ENCODE data around the gene POLDIP2. TPM values are rescaled to one million over a fixed set of nuclear protein-coding genes. Genes with fewer than 3 reads are reported as not detected.
A peak's percentile ranks its signal among the peaks of the same experiment; 100 is the strongest.

Gene POLDIP2, protein sequence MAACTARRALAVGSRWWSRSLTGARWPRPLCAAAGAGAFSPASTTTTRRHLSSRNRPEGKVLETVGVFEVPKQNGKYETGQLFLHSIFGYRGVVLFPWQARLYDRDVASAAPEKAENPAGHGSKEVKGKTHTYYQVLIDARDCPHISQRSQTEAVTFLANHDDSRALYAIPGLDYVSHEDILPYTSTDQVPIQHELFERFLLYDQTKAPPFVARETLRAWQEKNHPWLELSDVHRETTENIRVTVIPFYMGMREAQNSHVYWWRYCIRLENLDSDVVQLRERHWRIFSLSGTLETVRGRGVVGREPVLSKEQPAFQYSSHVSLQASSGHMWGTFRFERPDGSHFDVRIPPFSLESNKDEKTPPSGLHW
- 96.1 and 98.1 TPM in 2 replicates for polyA plus RNA-seq (2012; rRNA removed)
- 71.4 and 94.2 TPM in 2 replicates for polyA plus RNA-seq (2012; cell fraction: cytosol; rRNA removed)
- 59.1 and 62.2 TPM in 2 replicates for polyA plus RNA-seq (2012; cell fraction: nucleus; rRNA removed)

DNA sequence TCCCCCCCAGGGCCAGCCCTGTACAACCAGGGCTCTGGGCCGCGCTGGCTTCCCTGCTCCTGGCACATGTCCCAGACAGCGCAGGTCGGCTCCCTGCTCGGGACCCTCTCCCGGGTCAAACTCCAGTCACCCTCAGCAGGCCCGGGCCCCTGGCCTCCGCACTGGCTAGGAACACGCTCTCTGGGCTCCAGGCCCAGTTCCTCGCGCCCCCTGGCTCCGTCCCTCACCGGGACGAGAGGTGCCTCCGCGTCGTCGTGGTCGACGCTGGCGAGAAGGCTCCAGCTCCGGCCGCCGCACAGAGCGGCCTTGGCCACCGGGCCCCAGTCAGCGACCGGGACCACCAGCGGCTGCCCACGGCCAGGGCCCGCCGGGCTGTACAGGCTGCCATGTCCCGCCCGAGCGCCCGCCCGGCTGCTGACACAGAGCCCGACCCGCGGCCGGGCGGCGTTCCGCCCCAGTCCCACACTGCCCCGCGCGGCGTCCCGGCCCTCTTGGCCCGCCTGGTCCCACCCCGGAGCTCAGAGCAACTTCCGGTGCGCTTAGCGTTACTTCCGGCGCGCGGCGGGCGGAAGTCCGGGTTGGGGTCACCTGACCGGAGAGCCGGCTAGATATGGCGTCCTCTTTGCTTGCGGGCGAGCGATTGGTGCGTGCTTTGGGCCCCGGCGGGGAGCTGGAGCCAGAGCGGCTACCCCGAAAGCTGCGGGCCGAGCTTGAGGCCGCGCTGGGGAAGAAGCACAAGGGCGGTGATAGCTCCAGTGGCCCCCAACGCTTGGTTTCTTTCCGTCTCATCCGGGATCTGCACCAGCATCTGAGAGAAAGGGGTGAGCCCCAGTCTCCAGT, at the start of gene POLDIP2:
POLDIP2 (minus strand) TSS at position 467 of the 840 bp plus-strand sequence; CDS start at position 388, 79 bp downstream.
- H3K4me1 ChIP-seq (ENCODE audit: control insufficient read depth in 1 of 2, insufficient read depth in 2 of 2, low read depth in 1 of 2, low read length in 1 of 2), result peaks cover 14 to 15% of the 10 kb centered on the region in 2 experiments; a peak in 3 of 4 replicates
- CTCF ChIA-PET, result interaction anchor here (0.6 to 2.1 kb wide), 8 partner anchors 9 to 552 kb away, joined by 3 to 7 read pairs (median 4); partner anchors contain the start of genes IFT20, TNFAIP1 and VTN
- H3K4me2 ChIP-seq, result peak within 1 kb of the TSS; percentile 94
- H4K20me1 ChIP-seq (ENCODE audit: insufficient read depth), result no peaks in the 10 kb centered on the region
- peaks cover 49 to 51% of the 10 kb centered on the region in 2 experiments for H3K36me3 ChIP-seq (replicated peaks in 1 of 2; ENCODE audit: control insufficient read depth in 1 of 2, insufficient read depth in 2 of 2, low read length in 1 of 2)
- H2AFZ ChIP-seq (ENCODE audit: low read depth), result peak within 1 kb of the TSS; percentile 76
- peaks cover 41% of the 10 kb centered on the region for H3K79me2 ChIP-seq (ENCODE audit: insufficient read depth)
- H3F3A ChIP-seq (replicated peaks; ENCODE audit: insufficient read depth), result no peaks in the 10 kb centered on the region
- H3K4me3 ChIP-seq (ENCODE audit: low read depth in 2 of 2, low read length in 1 of 2), result peak within 1 kb of the TSS; percentile 93 to 99
- peak; percentile 99 for DNase-seq
- H3K27me3 ChIP-seq (ENCODE audit: insufficient read depth), result no peaks in the 10 kb centered on the region
- 4% methylated on average over 14 of the region's 80 CpGs for WGBS (ENCODE audit: low lambda C conversion rate)
- peak within 1 kb of the TSS; percentile 94 for H3K9ac ChIP-seq
- H3K27ac ChIP-seq (ENCODE audit: low read depth in 2 of 2, low read length in 1 of 2), result peak within 1 kb of the TSS; percentile 55 to 69; a peak in 2 of 4 replicates
- POLR2A ChIA-PET, result interaction anchor here (0.7 to 3.0 kb wide), 7 partner anchors 9 to 48 kb away, joined by 3 to 34 read pairs (median 3); partner anchors contain the start of genes IFT20, SARM1, TNFAIP1 and VTN
- no peaks in the 10 kb centered on the region for H3K9me2 ChIP-seq
- H3K9me3 ChIP-seq, result no peaks in the 10 kb centered on the region
- TF ChIP-seq, protein P1, sequence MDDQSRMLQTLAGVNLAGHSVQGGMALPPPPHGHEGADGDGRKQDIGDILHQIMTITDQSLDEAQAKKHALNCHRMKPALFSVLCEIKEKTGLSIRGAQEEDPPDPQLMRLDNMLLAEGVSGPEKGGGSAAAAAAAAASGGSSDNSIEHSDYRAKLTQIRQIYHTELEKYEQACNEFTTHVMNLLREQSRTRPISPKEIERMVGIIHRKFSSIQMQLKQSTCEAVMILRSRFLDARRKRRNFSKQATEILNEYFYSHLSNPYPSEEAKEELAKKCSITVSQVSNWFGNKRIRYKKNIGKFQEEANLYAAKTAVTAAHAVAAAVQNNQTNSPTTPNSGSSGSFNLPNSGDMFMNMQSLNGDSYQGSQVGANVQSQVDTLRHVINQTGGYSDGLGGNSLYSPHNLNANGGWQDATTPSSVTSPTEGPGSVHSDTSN (IDR thresholded peaks at IDR 0.05), result peak; percentile 36; the same call in 1 of the 2 replicates
- TF ChIP-seq POLR2AphosphoS5 (IDR thresholded peaks at IDR 0.05; ENCODE audit: low read depth, low read length) (peak; percentile 82), FOXJ3 (CRISPR knock-in tag; IDR thresholded peaks at IDR 0.05) (no peak), MXI1 (IDR thresholded peaks at IDR 0.05; ENCODE audit: low read depth, low read length) (peak; percentile 56; the same call in 1 of the 2 replicates), ELF1 (IDR thresholded peaks at IDR 0.05) (peak; percentile 97), EP300 (IDR thresholded peaks at IDR 0.05; ENCODE audit: borderline replicate concordance in 1 of 2, low read depth in 1 of 2, low read length in 1 of 2) (peak in 1 of 2 experiments; percentile 24; a peak in 1 of 4 replicates), SIN3A (IDR thresholded peaks at IDR 0.05; ENCODE audit: borderline replicate concordance, low read depth, low read length) (peak; percentile 84), GABPA (IDR thresholded peaks at IDR 0.05; ENCODE audit: low read depth) (peak; percentile 98), RCOR1 (IDR thresholded peaks at IDR 0.05; ENCODE audit: low read length) (peak; percentile 41; the same call in 1 of the 2 replicates), CHD2 (IDR thresholded peaks at IDR 0.05; ENCODE audit: low read length, partially characterized antibody) (peak; percentile 49), JUND (IDR thresholded peaks at IDR 0.05) (no peak), MEF2A (IDR thresholded peaks at IDR 0.05; ENCODE audit: borderline replicate concordance, low read depth) (no peak), NFIC (IDR thresholded peaks at IDR 0.05; ENCODE audit: borderline replicate concordance) (no peak), RFX5 (IDR thresholded peaks at IDR 0.05; ENCODE audit: low read length) (no peak), YY1 (IDR thresholded peaks at IDR 0.05; ENCODE audit: low read depth) (peak; percentile 97), GATA2 (CRISPR knock-in tag; IDR thresholded peaks at IDR 0.05) (no peak), RXRA (IDR thresholded peaks at IDR 0.05; ENCODE audit: borderline replicate concordance, low read depth) (no peak), RAD21 (IDR thresholded peaks at IDR 0.05; ENCODE audit: low read length) (no peak)
- TF ChIP-seq, protein P2, sequence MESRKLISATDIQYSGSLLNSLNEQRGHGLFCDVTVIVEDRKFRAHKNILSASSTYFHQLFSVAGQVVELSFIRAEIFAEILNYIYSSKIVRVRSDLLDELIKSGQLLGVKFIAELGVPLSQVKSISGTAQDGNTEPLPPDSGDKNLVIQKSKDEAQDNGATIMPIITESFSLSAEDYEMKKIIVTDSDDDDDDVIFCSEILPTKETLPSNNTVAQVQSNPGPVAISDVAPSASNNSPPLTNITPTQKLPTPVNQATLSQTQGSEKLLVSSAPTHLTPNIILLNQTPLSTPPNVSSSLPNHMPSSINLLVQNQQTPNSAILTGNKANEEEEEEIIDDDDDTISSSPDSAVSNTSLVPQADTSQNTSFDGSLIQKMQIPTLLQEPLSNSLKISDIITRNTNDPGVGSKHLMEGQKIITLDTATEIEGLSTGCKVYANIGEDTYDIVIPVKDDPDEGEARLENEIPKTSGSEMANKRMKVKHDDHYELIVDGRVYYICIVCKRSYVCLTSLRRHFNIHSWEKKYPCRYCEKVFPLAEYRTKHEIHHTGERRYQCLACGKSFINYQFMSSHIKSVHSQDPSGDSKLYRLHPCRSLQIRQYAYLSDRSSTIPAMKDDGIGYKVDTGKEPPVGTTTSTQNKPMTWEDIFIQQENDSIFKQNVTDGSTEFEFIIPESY (IDR thresholded peaks at IDR 0.05; ENCODE audit: borderline replicate concordance, low read depth), result no peak
- TF ChIP-seq, protein P3, sequence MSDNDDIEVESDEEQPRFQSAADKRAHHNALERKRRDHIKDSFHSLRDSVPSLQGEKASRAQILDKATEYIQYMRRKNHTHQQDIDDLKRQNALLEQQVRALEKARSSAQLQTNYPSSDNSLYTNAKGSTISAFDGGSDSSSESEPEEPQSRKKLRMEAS (IDR thresholded peaks at IDR 0.05; ENCODE audit: low read depth), result peak; percentile 77
- TF ChIP-seq, protein P4, sequence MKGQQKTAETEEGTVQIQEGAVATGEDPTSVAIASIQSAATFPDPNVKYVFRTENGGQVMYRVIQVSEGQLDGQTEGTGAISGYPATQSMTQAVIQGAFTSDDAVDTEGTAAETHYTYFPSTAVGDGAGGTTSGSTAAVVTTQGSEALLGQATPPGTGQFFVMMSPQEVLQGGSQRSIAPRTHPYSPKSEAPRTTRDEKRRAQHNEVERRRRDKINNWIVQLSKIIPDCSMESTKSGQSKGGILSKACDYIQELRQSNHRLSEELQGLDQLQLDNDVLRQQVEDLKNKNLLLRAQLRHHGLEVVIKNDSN (IDR thresholded peaks at IDR 0.05; ENCODE audit: borderline replicate concordance, low read depth), result peak; percentile 99
- TF ChIP-seq, protein P5, sequence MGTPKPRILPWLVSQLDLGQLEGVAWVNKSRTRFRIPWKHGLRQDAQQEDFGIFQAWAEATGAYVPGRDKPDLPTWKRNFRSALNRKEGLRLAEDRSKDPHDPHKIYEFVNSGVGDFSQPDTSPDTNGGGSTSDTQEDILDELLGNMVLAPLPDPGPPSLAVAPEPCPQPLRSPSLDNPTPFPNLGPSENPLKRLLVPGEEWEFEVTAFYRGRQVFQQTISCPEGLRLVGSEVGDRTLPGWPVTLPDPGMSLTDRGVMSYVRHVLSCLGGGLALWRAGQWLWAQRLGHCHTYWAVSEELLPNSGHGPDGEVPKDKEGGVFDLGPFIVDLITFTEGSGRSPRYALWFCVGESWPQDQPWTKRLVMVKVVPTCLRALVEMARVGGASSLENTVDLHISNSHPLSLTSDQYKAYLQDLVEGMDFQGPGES (IDR thresholded peaks at IDR 0.05; ENCODE audit: low read depth, low read length), result no peak

Measured in SK-N-SH (cell line).